GM18517 (cell line): ENCODE results near the gene ARPP19.
"Not testable (repeated sequence)": the region's sequence is repeated elsewhere in the genome, so short reads cannot be mapped to it uniquely, and the experiment has no call there.

Experiments used
- ATAC-seq: cut with Tn5 transposase; IDR thresholded peaks from one replicate; pipeline ENCODE4 v1.9.1; 2021; ENCODE audit warnings: mild to moderate bottlenecking, moderate library complexity; ENCODE audit not compliant: unreplicated experiment

ARPP19 gene

GRCh38 chr15:52551762-52552161, 17.1 kb downstream of the ARPP19 start:
- no peak for ATAC-seq

- ATAC-seq: not testable (repeated sequence)
Measured at GRCh38 chr15:52551186-52551585, 17.6 kb downstream of the ARPP19 start.

- ATAC-seq: no peak
Measured at GRCh38 chr15:52546031-52546751, 22.6 kb downstream of the ARPP19 start.

GRCh38 chr15:52540374-52541012, 28.3 kb downstream of the ARPP19 start:
- no peak for ATAC-seq

GRCh38 chr15:52537459-52537858, 31.4 kb downstream of the ARPP19 start:
- no peak for ATAC-seq

- no peak for ATAC-seq
Measured at GRCh38 chr15:52532427-52532826, 36.4 kb downstream of the ARPP19 start.

GRCh38 chr15:52529940-52530339, 38.9 kb downstream of the ARPP19 start:
- ATAC-seq: no peak

DNA sequence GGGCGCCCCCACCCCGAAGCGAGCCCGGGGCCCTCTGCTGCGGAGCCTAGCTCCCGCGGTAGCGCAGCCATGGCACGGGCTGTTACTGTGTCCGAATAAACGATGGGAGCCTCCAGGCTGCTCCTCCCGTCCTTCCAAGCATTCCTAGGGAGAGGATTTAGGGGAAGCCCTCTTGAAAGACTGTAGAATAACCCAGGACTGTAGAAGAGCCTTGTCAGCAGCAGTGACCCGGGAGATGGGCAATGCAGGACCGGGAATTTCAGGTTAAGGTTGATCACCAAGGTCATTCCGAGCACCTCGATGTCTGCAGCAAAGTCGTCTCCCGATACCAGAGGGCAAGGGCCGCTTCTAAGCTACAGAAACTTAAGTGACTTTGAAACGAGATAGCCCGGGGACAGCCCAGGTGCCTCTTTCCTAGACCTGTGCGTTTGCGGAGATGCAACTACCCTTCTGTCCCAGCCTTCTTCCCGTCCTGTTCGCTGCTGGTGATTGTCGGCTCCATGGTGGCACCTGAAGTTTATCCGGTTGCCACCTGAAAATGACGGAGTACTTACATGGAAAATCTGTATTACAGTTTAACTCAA, 39.4 kb downstream of the ARPP19 start:
- no peak for ATAC-seq

- ATAC-seq: peak; percentile 85
Measured at GRCh38 chr15:52528564-52529340, 40.1 kb downstream of the ARPP19 start, which contains the start of gene MYO5A. Gene MYO5A (minus strand): TSS chr15:52528880. CDS start chr15:52528806, 74 bp downstream.

DNA sequence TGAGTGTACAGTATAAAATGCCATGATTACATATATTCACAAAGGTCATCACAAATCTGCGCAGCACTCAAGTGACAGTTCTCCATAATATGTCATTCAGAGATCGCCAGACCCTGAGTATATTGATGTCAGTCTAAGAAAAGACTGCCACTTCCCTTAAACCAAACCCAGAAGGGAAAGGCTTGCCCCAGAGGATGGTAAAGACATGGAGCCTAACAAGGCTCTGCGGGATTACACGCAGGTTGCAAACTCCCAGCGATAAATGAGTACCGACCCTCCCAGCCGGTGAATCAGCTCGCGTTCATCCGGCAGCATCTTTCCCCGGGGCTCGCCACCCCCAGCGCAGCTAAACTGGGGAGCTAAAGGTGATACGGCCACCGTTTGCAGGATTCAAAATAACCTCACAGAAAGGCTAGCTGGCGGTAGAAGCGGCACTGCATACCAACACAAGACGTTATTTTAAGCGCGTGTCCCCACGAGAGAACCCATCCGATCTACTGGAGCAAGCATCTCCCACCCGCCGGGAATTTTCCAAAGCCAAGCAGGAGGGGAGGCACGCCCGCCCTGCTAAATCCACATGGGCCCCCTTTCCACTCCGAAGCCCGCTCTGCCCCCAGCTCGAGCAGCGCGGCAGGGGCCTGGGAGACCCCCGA, 40.8 kb downstream of the ARPP19 start:
- ATAC-seq: no peak

DNA sequence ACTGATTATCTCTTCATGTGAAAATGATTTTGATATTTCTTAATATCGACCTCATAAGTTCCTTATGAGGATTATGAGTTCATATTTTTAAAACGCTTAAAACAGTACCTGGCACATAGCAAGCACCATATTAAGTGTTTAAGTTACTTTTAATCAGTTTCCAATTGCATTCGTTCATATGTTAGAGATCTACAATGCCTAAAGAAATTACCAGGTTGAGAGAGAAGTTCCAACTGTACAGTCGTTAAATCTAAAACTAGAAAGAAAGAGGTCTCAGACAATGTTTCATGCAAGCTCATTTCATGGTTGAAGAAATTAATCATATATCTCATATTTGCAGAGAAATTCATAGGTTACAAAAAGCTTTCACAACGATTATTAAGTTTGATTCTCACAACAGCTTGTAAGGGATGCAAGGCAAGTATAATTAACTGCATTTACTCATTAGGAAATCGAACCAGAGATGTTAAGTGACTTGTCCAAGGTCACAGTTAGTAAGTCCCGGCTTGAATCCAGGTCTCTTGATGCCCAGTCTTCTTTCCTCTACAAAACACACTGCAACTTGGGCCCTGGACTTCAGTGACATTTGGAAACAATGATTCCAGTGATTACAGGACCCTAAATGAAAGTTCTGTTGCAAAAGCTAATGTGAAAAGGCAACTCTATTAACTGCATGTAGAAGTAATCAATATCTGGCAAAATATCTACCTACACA, 41.5 kb downstream of the ARPP19 start:
- no peak for ATAC-seq

GRCh38 chr15:52524223-52525136, 44.4 kb downstream of the ARPP19 start:
- ATAC-seq: no peak

DNA sequence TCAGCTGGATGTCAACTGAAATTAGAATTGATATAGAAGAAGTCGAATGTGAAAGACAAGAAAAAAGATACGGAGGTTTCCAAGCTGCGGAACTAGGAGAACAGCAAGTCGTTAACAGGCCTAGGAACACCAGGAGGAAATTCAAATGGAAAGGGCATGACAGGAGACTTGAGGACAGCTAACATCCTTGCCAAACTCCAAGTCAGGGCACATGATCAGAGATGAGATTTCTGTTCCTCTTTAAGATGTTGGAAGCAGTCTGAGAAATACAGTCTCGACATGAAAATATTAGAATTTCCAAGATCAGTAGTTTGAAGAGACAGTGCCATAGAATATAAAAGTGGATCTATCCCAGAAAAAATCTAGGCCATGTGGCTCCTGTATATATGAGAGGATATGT, 45.2 kb downstream of the ARPP19 start:
- no peak for ATAC-seq

DNA sequence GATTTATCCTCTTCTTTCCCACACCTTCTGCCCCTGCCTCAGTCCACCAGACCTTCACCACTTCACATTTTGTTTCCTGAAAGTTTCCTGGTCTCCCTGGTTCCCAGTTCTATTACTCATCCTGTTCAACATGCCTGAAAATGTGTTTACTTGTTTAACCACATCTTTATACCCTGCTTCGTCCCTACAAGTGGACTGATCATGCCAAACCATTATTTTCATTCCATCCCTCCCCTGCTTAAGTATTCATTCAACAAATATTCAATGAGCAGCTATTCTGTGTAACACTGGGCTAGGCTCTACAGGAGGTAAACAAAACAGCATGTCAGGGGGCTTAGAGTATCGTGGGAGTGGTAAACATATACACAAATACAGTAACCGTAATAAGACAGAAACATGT, 45.6 kb downstream of the ARPP19 start:
- ATAC-seq: no peak

- ATAC-seq: no peak
Measured at GRCh38 chr15:52521682-52522081, 47.1 kb downstream of the ARPP19 start.

- ATAC-seq: no peak
Measured at GRCh38 chr15:52520421-52520820, 48.4 kb downstream of the ARPP19 start.

DNA sequence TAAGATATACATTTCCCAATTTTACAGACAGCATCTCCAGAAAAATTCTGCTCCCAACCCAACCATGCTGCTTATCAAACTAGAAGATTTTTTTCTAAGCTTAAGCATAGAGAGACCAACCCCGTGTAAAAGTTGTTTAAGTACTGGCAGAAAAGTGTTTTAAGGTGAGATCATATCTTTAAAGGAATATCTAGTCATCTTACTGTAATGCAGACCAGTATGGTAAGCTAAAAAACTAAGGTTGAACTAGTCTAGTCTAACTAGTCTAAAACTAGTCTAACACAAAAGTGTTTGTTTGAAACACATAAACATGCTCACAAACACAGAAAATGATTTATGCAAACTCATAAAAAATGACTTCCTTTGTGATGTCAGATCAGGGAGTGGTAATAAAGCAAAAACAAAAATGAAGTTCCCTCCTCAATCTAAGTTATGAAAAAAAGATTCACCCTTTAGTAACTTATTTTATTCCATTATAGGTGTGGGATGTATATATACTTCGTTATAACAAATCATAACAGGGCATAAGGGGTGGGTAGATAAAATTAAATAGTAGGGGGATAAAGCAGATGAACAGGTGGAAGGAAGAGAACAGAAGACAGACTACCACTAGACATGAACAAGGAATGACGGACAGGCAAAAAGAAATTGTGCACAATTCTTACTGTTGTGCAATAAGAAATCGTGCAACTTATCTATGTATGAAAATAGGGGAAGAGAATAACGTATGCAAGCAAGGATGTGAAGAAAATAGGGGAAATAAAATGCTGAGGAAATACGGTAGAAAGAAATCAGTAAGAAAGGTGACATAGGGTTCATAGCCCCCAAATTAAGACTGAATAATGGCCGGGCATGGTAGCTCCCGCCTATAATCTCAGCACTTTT, 50.1 kb downstream of the ARPP19 start:
- no peak for ATAC-seq

- ATAC-seq: no peak
Measured at GRCh38 chr15:52517014-52517413, 51.8 kb downstream of the ARPP19 start.
